Gastrocnemius medialis (tissue), 4 donors: ENCODE data around the gene NLRP7.

Source experiments
- POLR2A ChIP-seq, 2 donors: fragments of 450-650 bp; IDR thresholded peaks; one replicate each; pipeline ENCODE4 v1.6.1; 2017; ENCODE audit warnings: antibody characterized with exemption in 2 of 2, mild to moderate bottlenecking in 2 of 2, moderate library complexity in 2 of 2
- TF ChIP-seq, protein P1 (sequence below), 5 experiments: fragments of 450-650 bp in 3 of 5; fragments of 200-600 bp in 2 of 5; sonication (generic) in 2 of 5; IDR thresholded peaks in 4 of 5; conservative IDR thresholded peaks in 1 of 5; 1 replicate in 4 of 5; 2 replicates in 1 of 5; pipeline ENCODE4 v1.5.1; 2016 to 2019; ENCODE audit warnings: antibody characterized with exemption in 5 of 5, mild to moderate bottlenecking in 3 of 5, moderate library complexity in 3 of 5

DNA sequence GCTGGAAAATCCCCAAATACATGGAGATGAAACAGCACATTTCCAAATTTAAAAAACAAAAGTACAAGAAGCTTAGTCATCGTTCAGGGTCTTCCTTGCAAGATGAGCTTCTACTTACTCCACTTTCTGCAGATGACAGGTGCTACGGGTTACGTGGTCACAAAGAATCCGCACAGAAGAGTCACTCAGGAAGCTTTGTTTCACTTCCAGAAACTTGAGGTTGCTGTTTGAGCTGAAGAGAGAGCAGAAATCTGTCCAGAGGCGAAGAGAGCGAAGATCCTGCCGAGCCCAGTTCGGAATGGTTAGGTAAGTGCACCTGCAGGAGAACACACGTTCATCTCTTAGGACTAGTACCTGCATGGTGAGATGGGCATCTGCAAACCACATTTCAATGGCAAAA is 9.4 kb downstream of the NLRP7 start:
- TF ChIP-seq, protein P1, sequence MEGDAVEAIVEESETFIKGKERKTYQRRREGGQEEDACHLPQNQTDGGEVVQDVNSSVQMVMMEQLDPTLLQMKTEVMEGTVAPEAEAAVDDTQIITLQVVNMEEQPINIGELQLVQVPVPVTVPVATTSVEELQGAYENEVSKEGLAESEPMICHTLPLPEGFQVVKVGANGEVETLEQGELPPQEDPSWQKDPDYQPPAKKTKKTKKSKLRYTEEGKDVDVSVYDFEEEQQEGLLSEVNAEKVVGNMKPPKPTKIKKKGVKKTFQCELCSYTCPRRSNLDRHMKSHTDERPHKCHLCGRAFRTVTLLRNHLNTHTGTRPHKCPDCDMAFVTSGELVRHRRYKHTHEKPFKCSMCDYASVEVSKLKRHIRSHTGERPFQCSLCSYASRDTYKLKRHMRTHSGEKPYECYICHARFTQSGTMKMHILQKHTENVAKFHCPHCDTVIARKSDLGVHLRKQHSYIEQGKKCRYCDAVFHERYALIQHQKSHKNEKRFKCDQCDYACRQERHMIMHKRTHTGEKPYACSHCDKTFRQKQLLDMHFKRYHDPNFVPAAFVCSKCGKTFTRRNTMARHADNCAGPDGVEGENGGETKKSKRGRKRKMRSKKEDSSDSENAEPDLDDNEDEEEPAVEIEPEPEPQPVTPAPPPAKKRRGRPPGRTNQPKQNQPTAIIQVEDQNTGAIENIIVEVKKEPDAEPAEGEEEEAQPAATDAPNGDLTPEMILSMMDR (IDR thresholded peaks at IDR 0.05 in 4 of 5, conservative IDR thresholded peaks at IDR 0.05 in 1 of 5): no peak
- TF ChIP-seq POLR2A (IDR thresholded peaks at IDR 0.05): no peak
